Measurements from ENCODE around the gene FOXK1.

DNA sequence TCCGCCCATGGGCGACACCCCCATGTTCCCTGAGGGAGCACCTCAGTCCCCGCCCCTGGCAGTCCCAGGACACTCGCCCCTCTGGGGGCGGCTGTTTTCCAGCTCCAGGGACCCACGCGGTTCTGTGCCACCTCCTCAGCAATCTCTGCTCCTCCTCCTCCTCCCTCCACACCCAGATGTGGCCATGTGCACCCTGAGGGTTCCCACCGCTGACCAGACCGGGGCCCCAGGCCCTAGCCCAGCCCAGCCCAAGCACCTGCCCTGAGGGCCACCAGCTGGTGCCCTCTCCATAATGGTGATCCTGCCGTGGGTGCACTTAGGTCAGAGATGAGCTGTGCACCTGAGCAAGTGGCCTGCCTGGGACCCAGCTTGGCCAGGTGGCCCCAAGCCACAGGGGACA lies 118.4 kb downstream of the FOXK1 start:
- TF ChIP-seq, protein P1, sequence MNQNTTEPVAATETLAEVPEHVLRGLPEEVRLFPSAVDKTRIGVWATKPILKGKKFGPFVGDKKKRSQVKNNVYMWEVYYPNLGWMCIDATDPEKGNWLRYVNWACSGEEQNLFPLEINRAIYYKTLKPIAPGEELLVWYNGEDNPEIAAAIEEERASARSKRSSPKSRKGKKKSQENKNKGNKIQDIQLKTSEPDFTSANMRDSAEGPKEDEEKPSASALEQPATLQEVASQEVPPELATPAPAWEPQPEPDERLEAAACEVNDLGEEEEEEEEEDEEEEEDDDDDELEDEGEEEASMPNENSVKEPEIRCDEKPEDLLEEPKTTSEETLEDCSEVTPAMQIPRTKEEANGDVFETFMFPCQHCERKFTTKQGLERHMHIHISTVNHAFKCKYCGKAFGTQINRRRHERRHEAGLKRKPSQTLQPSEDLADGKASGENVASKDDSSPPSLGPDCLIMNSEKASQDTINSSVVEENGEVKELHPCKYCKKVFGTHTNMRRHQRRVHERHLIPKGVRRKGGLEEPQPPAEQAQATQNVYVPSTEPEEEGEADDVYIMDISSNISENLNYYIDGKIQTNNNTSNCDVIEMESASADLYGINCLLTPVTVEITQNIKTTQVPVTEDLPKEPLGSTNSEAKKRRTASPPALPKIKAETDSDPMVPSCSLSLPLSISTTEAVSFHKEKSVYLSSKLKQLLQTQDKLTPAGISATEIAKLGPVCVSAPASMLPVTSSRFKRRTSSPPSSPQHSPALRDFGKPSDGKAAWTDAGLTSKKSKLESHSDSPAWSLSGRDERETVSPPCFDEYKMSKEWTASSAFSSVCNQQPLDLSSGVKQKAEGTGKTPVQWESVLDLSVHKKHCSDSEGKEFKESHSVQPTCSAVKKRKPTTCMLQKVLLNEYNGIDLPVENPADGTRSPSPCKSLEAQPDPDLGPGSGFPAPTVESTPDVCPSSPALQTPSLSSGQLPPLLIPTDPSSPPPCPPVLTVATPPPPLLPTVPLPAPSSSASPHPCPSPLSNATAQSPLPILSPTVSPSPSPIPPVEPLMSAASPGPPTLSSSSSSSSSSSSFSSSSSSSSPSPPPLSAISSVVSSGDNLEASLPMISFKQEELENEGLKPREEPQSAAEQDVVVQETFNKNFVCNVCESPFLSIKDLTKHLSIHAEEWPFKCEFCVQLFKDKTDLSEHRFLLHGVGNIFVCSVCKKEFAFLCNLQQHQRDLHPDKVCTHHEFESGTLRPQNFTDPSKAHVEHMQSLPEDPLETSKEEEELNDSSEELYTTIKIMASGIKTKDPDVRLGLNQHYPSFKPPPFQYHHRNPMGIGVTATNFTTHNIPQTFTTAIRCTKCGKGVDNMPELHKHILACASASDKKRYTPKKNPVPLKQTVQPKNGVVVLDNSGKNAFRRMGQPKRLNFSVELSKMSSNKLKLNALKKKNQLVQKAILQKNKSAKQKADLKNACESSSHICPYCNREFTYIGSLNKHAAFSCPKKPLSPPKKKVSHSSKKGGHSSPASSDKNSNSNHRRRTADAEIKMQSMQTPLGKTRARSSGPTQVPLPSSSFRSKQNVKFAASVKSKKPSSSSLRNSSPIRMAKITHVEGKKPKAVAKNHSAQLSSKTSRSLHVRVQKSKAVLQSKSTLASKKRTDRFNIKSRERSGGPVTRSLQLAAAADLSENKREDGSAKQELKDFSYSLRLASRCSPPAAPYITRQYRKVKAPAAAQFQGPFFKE (tag by site-specific recombination; IDR thresholded peaks at IDR 0.05; ENCODE audit: borderline replicate concordance) = no peak
- TF ChIP-seq, protein P2, sequence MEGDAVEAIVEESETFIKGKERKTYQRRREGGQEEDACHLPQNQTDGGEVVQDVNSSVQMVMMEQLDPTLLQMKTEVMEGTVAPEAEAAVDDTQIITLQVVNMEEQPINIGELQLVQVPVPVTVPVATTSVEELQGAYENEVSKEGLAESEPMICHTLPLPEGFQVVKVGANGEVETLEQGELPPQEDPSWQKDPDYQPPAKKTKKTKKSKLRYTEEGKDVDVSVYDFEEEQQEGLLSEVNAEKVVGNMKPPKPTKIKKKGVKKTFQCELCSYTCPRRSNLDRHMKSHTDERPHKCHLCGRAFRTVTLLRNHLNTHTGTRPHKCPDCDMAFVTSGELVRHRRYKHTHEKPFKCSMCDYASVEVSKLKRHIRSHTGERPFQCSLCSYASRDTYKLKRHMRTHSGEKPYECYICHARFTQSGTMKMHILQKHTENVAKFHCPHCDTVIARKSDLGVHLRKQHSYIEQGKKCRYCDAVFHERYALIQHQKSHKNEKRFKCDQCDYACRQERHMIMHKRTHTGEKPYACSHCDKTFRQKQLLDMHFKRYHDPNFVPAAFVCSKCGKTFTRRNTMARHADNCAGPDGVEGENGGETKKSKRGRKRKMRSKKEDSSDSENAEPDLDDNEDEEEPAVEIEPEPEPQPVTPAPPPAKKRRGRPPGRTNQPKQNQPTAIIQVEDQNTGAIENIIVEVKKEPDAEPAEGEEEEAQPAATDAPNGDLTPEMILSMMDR (tag by site-specific recombination; IDR thresholded peaks at IDR 0.05) = no peak
- TF ChIP-seq, protein P3, sequence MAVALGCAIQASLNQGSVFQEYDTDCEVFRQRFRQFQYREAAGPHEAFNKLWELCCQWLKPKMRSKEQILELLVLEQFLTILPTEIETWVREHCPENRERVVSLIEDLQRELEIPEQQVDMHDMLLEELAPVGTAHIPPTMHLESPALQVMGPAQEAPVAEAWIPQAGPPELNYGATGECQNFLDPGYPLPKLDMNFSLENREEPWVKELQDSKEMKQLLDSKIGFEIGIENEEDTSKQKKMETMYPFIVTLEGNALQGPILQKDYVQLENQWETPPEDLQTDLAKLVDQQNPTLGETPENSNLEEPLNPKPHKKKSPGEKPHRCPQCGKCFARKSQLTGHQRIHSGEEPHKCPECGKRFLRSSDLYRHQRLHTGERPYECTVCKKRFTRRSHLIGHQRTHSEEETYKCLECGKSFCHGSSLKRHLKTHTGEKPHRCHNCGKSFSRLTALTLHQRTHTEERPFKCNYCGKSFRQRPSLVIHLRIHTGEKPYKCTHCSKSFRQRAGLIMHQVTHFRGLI (tag by site-specific recombination; IDR thresholded peaks at IDR 0.05) = no peak
- TF ChIP-seq ZXDB (tag by site-specific recombination; IDR thresholded peaks at IDR 0.05) = no peak
- TF ChIP-seq ZFP41 (tag by site-specific recombination; IDR thresholded peaks at IDR 0.05; ENCODE audit: borderline replicate concordance) = no peak
- no peak for TF ChIP-seq ZNF274 (IDR thresholded peaks at IDR 0.05; ENCODE audit: low read length)
- TF ChIP-seq ZNF274 (tag by site-specific recombination; IDR thresholded peaks at IDR 0.05; ENCODE audit: borderline replicate concordance) = no peak
- TF ChIP-seq ZNF302 (tag by site-specific recombination; IDR thresholded peaks at IDR 0.05; ENCODE audit: low read depth) = no peak
- TF ChIP-seq ZBTB1 (tag by site-specific recombination; IDR thresholded peaks at IDR 0.05) = no peak
- TF ChIP-seq SCRT1 (tag by site-specific recombination; IDR thresholded peaks at IDR 0.05; ENCODE audit: borderline replicate concordance) = no peak
- no peak for TF ChIP-seq ZNF146 (tag by site-specific recombination; IDR thresholded peaks at IDR 0.05)
- no peak for TF ChIP-seq ZNF311 (tag by site-specific recombination; IDR thresholded peaks at IDR 0.05; ENCODE audit: borderline replicate concordance)
